Lower leg skin (tissue), 3 donors: Measurements from ENCODE around the gene COX15.

Source experiments
- CTCF ChIP-seq, 3 donors: fragments of 450-650 bp; IDR thresholded peaks; one replicate each; pipeline ENCODE4 v1.5.1; 2016; ENCODE audit warnings: antibody characterized with exemption in 3 of 3, mild to moderate bottlenecking in 3 of 3, moderate library complexity in 2 of 3
- POLR2A ChIP-seq, 2 donors: fragments of 450-650 bp; IDR thresholded peaks; one replicate each; pipeline ENCODE4 v1.6.1; 2016 to 2017; ENCODE audit warnings: antibody characterized with exemption in 2 of 2, mild to moderate bottlenecking in 1 of 2, moderate library complexity in 1 of 2

- TF ChIP-seq CTCF (IDR thresholded peaks at IDR 0.05) = no peak
- TF ChIP-seq POLR2A (IDR thresholded peaks at IDR 0.05) = no peak
These were observed 37.8 kb upstream of the COX15 start for GRCh38 chr10:99769706-99770105.
